Hepatocyte (in vitro differentiated cells): ENCODE measurements around the gene S100A6.

Experiments used
- CTCF ChIP-seq: fragments of 200-600 bp; sonication (generic); IDR thresholded peaks from 2 replicates; pipeline ENCODE4 v1.5.1; 2016; ENCODE audit warnings: antibody characterized with exemption, mild to moderate bottlenecking; ENCODE audit not compliant: poor library complexity
- EZH2 ChIP-seq: fragments of 200-600 bp; sonication (generic); IDR thresholded peaks from 2 replicates; pipeline ENCODE4 v1.6.1; 2016; ENCODE audit warnings: antibody characterized with exemption, mild to moderate bottlenecking, borderline replicate concordance

DNA sequence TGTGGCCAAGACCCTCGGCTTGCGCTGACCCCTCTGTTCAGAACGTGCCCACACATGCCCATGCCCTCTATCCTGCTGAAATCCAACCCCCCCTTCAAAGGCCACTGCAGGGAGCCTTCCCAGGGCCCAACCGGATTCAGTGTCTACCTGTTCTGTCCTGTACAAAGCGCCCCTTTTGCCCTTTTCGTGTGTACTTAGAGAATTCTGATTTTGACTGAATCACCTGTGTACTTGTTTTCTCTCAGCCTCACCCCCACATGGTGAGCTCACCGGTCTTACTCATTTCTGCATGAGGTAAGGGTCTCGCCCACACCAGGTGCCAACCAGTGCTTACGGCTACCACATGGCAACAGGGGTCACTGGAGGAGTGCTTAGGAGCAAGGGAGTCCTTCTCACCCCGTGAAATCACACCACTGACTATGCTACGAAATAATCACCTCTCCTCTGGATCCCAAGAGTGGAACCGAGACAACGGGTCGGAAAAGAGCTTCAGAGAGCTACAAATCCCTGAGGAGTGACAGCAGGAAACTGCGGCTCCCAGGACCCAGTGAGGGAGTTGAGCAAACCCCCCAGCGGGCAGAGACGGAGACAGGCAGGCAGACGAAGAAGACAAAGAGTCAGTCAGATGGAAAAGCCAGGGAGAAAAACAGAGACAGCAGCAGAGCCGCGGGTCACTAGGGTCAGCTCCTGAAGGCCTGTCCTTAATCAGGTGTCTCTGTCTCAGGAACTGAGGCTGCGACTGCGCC, 32.0 kb upstream of the S100A6 start:
- TF ChIP-seq EZH2 = no peak
- no peak for TF ChIP-seq CTCF
